HepG2 (cell line): ENCODE data around the gene DYSF. TPM values are rescaled to one million over a fixed set of nuclear protein-coding genes. Genes with fewer than 3 reads are reported as not detected.
A peak's percentile ranks its signal among the peaks of the same experiment; 100 is the strongest.

Source experiments
- BHLHE40 ChIP-seq: IDR thresholded peaks from 2 replicates; pipeline ENCODE4 v1.6.1; 2011; ENCODE audit warnings: low read length, improper control_type of control experiment
- HOXA7 ChIP-seq: sonication (generic); formaldehyde crosslinking; IDR thresholded peaks from 2 replicates; pipeline ENCODE4 v1.8.1; 2022; ENCODE audit warnings: mild to moderate bottlenecking, missing genetic modification reagents, moderate library complexity
- JUNB ChIP-seq: sonication (generic); formaldehyde crosslinking; IDR thresholded peaks from 2 replicates; pipeline ENCODE4 v1.8.0; 2022; ENCODE audit warnings: missing genetic modification reagents, mild to moderate bottlenecking, borderline replicate concordance
- MIER2 ChIP-seq: IDR thresholded peaks from 2 replicates; pipeline ENCODE4 v1.6.1; 2016; ENCODE audit warnings: missing biosample characterization, missing genetic modification reagents
- MYNN ChIP-seq: sonication (generic); formaldehyde crosslinking; IDR thresholded peaks from 2 replicates; pipeline ENCODE4 v1.4.0; 2020; ENCODE audit warnings: mild to moderate bottlenecking, low read depth, missing genetic modification reagents
- NR2F2 ChIP-seq: IDR thresholded peaks from 2 replicates; pipeline ENCODE4 v1.6.1; 2012; ENCODE audit warnings: low read depth, inconsistent platforms, borderline replicate concordance
- PAWR ChIP-seq: sonication (generic); formaldehyde crosslinking; IDR thresholded peaks from 2 replicates; pipeline ENCODE4 v1.4.0; 2020; ENCODE audit warnings: missing genetic modification reagents, mild to moderate bottlenecking, borderline replicate concordance
- ZNF160 ChIP-seq: sonication (generic); formaldehyde crosslinking; IDR thresholded peaks from 2 replicates; pipeline ENCODE4 v1.8.0; 2022; ENCODE audit warnings: mild to moderate bottlenecking, inconsistent platforms, missing genetic modification reagents
- ZSCAN22 ChIP-seq: sonication (generic); formaldehyde crosslinking; IDR thresholded peaks from 2 replicates; pipeline ENCODE4 v1.4.0; 2020; ENCODE audit warnings: mild to moderate bottlenecking, missing genetic modification reagents
- polyA plus RNA-seq, 8 experiments: library from polyadenylated mRNA; depleted of rRNA in 3 of 8; stranded (reverse) in 7 of 8; unstranded in 1 of 8; fragments of >200 nt; fragmentation: Illumina TruSeq in 4 of 8; extraction: Trizol in 4 of 8; gene quantifications; 2 replicates each; pipeline versions ENCODE4 v1.2.1 to v1.2.3, GENCODE V29; 2011 to 2016; ENCODE audit warnings: low read depth in 4 of 8, missing spikeins in 1 of 8, mixed read lengths in 1 of 8; ENCODE audit not compliant: insufficient read depth in 1 of 8
- total RNA-seq, 5 experiments: library from RNA; depleted of rRNA; stranded (reverse); fragments of >200 nt; fragmentation: Illumina TruSeq; extraction: Trizol; gene quantifications; 2 replicates each; pipeline ENCODE4 v1.2.3, GENCODE V29; 2016; ENCODE audit warnings: low read depth in 1 of 5
- TF ChIP-seq, protein P1 (sequence below): sonication (generic); formaldehyde crosslinking; IDR thresholded peaks from 2 replicates; pipeline ENCODE4 v1.5.1; 2020; ENCODE audit warnings: missing genetic modification reagents, mild to moderate bottlenecking, borderline replicate concordance
- TF ChIP-seq, protein P2 (sequence below): sonication (generic); formaldehyde crosslinking; conservative IDR thresholded peaks from 2 replicates; pipeline ENCODE4 v1.5.0; 2020; ENCODE audit warnings: missing genetic modification reagents
- TF ChIP-seq, protein P3 (sequence below): sonication (generic); formaldehyde crosslinking; IDR thresholded peaks from 2 replicates; pipeline ENCODE4 v1.4.0; 2020; ENCODE audit warnings: missing genetic modification reagents, low read depth, mild to moderate bottlenecking, borderline replicate concordance
- TF ChIP-seq, protein P4 (sequence below): sonication (generic); formaldehyde crosslinking; IDR thresholded peaks from 2 replicates; pipeline ENCODE4 v1.5.1; 2020; ENCODE audit warnings: mild to moderate bottlenecking, missing genetic modification reagents, moderate library complexity

The DYSF gene
- total and polyA plus RNA-seq, 2 of the 13 experiments (the other 11 are each of a cell fraction or from before 2014, with no cell fraction given), result 0.15 to 2.4 TPM

DNA sequence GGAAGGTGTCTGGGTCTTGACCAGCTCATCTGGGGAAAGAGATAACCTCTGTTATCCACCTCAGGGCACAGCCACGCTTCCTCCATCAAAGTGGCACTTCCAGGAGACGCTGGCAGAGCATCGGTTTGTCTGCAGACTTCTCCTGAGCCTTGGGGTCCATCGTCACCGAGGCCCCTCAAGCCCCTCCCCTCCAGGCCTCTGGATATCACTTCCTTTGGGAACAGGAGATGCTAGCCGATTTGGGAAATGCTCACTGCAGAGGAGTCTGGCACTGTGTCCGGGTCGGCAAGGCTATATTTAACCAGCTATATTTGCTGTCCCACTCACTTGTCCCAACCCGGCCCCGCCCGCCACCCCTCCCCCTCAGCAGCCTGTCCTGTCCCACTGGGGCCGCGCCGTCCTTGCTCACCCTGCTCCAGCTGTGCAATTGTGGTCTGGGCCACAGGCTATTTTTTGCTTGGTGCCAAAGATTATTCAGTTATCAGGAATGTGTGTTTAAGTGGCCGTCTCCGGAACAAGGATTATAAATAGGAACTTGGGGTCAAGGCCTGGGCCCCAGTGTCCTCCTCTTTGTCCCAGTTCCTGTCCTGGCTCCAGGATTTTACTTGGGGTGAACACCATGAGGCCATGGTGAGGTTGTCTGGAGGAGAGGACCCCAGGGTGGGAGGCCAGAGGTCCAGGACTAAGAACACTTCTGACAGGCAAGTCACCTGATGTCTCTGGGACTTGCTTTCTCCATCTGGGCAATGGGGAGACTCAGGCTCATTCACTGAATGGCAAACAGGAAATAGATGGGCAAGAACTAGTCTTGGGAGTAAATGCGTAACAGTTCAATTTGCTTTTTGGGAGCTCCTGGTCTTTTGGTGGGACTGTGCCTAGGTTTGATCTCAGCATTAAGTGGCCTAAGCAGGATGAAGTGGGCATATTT, 263.6 kb downstream of the DYSF start (continued):
- TF ChIP-seq HOXA7 (CRISPR knock-in tag), result no peak
- TF ChIP-seq, protein P1, sequence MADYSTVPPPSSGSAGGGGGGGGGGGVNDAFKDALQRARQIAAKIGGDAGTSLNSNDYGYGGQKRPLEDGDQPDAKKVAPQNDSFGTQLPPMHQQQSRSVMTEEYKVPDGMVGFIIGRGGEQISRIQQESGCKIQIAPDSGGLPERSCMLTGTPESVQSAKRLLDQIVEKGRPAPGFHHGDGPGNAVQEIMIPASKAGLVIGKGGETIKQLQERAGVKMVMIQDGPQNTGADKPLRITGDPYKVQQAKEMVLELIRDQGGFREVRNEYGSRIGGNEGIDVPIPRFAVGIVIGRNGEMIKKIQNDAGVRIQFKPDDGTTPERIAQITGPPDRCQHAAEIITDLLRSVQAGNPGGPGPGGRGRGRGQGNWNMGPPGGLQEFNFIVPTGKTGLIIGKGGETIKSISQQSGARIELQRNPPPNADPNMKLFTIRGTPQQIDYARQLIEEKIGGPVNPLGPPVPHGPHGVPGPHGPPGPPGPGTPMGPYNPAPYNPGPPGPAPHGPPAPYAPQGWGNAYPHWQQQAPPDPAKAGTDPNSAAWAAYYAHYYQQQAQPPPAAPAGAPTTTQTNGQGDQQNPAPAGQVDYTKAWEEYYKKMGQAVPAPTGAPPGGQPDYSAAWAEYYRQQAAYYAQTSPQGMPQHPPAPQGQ (CRISPR knock-in tag), result no peak
- TF ChIP-seq JUNB, result no peak
- TF ChIP-seq PAWR (CRISPR knock-in tag), result no peak
- TF ChIP-seq MYNN (CRISPR knock-in tag), result no peak
- TF ChIP-seq ZNF160 (CRISPR knock-in tag), result no peak
- TF ChIP-seq BHLHE40, result no peak
- TF ChIP-seq MIER2 (CRISPR knock-in tag), result no peak
- no peak for TF ChIP-seq ZSCAN22 (CRISPR knock-in tag)
- peak; percentile 73 for TF ChIP-seq NR2F2
- TF ChIP-seq, protein P2, sequence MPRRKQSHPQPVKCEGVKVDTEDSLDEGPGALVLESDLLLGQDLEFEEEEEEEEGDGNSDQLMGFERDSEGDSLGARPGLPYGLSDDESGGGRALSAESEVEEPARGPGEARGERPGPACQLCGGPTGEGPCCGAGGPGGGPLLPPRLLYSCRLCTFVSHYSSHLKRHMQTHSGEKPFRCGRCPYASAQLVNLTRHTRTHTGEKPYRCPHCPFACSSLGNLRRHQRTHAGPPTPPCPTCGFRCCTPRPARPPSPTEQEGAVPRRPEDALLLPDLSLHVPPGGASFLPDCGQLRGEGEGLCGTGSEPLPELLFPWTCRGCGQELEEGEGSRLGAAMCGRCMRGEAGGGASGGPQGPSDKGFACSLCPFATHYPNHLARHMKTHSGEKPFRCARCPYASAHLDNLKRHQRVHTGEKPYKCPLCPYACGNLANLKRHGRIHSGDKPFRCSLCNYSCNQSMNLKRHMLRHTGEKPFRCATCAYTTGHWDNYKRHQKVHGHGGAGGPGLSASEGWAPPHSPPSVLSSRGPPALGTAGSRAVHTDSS (CRISPR knock-in tag), result no peak
- TF ChIP-seq, protein P3, sequence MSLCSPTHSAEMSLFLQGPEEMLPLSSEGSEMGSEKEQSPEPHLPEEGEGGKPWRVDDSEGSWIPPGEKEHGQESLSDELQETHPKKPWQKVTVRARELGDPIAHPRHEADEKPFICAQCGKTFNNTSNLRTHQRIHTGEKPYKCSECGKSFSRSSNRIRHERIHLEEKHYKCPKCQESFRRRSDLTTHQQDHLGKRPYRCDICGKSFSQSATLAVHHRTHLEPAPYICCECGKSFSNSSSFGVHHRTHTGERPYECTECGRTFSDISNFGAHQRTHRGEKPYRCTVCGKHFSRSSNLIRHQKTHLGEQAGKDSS (CRISPR knock-in tag), result no peak
- TF ChIP-seq, protein P4, sequence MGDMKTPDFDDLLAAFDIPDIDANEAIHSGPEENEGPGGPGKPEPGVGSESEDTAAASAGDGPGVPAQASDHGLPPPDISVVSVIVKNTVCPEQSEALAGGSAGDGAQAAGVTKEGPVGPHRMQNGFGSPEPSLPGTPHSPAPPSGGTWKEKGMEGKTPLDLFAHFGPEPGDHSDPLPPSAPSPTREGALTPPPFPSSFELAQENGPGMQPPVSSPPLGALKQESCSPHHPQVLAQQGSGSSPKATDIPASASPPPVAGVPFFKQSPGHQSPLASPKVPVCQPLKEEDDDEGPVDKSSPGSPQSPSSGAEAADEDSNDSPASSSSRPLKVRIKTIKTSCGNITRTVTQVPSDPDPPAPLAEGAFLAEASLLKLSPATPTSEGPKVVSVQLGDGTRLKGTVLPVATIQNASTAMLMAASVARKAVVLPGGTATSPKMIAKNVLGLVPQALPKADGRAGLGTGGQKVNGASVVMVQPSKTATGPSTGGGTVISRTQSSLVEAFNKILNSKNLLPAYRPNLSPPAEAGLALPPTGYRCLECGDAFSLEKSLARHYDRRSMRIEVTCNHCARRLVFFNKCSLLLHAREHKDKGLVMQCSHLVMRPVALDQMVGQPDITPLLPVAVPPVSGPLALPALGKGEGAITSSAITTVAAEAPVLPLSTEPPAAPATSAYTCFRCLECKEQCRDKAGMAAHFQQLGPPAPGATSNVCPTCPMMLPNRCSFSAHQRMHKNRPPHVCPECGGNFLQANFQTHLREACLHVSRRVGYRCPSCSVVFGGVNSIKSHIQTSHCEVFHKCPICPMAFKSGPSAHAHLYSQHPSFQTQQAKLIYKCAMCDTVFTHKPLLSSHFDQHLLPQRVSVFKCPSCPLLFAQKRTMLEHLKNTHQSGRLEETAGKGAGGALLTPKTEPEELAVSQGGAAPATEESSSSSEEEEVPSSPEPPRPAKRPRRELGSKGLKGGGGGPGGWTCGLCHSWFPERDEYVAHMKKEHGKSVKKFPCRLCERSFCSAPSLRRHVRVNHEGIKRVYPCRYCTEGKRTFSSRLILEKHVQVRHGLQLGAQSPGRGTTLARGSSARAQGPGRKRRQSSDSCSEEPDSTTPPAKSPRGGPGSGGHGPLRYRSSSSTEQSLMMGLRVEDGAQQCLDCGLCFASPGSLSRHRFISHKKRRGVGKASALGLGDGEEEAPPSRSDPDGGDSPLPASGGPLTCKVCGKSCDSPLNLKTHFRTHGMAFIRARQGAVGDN (CRISPR knock-in tag), result peak; percentile 12; the same call in 1 of the 2 replicates
